ENCODE results near the gene TMEM198.

DNA sequence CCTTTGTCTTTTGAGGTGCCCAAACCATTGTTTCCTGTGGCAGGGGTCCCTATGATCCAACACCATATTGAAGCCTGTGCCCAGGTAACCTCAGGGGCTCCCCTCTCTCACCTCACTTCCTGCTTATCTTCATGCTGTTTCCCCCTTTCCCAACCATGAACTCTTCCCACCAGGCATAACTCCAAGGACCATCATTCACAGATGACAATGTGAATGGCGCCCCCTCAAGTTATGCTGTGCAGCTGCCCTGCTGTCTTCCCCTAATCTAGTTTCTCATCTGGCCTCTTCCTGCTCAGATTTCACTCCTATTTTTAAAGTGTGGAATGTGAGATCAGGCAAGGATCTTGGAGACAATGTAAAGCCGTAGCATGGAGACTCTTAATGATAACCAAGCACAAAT is 43.7 kb upstream of the TMEM198 start:
- TF ChIP-seq POLR2AphosphoS5 (IDR thresholded peaks at IDR 0.05; ENCODE audit: low read depth) (no peak), EZH2 (IDR thresholded peaks at IDR 0.05; ENCODE audit: low read depth, unreplicated experiment) (no peak), EZH2phosphoT487 (IDR thresholded peaks at IDR 0.05; ENCODE audit: unreplicated experiment) (no peak), JUNB (IDR thresholded peaks at IDR 0.05; ENCODE audit: unreplicated experiment) (no peak), NANOG (IDR thresholded peaks at IDR 0.05; ENCODE audit: borderline replicate concordance) (no peak), CREB1 (CRISPR knock-in tag; IDR thresholded peaks at IDR 0.05; ENCODE audit: low read depth) (no peak), STAT1 (IDR thresholded peaks at IDR 0.05; ENCODE audit: unreplicated experiment) (no peak), ZNF331 (CRISPR knock-in tag; IDR thresholded peaks at IDR 0.05; ENCODE audit: low read depth) (no peak)
- TF ChIP-seq, protein P1, sequence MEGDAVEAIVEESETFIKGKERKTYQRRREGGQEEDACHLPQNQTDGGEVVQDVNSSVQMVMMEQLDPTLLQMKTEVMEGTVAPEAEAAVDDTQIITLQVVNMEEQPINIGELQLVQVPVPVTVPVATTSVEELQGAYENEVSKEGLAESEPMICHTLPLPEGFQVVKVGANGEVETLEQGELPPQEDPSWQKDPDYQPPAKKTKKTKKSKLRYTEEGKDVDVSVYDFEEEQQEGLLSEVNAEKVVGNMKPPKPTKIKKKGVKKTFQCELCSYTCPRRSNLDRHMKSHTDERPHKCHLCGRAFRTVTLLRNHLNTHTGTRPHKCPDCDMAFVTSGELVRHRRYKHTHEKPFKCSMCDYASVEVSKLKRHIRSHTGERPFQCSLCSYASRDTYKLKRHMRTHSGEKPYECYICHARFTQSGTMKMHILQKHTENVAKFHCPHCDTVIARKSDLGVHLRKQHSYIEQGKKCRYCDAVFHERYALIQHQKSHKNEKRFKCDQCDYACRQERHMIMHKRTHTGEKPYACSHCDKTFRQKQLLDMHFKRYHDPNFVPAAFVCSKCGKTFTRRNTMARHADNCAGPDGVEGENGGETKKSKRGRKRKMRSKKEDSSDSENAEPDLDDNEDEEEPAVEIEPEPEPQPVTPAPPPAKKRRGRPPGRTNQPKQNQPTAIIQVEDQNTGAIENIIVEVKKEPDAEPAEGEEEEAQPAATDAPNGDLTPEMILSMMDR (conservative IDR thresholded peaks at IDR 0.05; ENCODE audit: low read depth in 2 of 2) = peak; percentile 65 to 76
- TF ChIP-seq, protein P2, sequence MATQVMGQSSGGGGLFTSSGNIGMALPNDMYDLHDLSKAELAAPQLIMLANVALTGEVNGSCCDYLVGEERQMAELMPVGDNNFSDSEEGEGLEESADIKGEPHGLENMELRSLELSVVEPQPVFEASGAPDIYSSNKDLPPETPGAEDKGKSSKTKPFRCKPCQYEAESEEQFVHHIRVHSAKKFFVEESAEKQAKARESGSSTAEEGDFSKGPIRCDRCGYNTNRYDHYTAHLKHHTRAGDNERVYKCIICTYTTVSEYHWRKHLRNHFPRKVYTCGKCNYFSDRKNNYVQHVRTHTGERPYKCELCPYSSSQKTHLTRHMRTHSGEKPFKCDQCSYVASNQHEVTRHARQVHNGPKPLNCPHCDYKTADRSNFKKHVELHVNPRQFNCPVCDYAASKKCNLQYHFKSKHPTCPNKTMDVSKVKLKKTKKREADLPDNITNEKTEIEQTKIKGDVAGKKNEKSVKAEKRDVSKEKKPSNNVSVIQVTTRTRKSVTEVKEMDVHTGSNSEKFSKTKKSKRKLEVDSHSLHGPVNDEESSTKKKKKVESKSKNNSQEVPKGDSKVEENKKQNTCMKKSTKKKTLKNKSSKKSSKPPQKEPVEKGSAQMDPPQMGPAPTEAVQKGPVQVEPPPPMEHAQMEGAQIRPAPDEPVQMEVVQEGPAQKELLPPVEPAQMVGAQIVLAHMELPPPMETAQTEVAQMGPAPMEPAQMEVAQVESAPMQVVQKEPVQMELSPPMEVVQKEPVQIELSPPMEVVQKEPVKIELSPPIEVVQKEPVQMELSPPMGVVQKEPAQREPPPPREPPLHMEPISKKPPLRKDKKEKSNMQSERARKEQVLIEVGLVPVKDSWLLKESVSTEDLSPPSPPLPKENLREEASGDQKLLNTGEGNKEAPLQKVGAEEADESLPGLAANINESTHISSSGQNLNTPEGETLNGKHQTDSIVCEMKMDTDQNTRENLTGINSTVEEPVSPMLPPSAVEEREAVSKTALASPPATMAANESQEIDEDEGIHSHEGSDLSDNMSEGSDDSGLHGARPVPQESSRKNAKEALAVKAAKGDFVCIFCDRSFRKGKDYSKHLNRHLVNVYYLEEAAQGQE (IDR thresholded peaks at IDR 0.05; ENCODE audit: unreplicated experiment) = no peak
- TF ChIP-seq, protein P3, sequence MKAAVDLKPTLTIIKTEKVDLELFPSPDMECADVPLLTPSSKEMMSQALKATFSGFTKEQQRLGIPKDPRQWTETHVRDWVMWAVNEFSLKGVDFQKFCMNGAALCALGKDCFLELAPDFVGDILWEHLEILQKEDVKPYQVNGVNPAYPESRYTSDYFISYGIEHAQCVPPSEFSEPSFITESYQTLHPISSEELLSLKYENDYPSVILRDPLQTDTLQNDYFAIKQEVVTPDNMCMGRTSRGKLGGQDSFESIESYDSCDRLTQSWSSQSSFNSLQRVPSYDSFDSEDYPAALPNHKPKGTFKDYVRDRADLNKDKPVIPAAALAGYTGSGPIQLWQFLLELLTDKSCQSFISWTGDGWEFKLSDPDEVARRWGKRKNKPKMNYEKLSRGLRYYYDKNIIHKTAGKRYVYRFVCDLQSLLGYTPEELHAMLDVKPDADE (IDR thresholded peaks at IDR 0.05) = no peak
- TF ChIP-seq, protein P4, sequence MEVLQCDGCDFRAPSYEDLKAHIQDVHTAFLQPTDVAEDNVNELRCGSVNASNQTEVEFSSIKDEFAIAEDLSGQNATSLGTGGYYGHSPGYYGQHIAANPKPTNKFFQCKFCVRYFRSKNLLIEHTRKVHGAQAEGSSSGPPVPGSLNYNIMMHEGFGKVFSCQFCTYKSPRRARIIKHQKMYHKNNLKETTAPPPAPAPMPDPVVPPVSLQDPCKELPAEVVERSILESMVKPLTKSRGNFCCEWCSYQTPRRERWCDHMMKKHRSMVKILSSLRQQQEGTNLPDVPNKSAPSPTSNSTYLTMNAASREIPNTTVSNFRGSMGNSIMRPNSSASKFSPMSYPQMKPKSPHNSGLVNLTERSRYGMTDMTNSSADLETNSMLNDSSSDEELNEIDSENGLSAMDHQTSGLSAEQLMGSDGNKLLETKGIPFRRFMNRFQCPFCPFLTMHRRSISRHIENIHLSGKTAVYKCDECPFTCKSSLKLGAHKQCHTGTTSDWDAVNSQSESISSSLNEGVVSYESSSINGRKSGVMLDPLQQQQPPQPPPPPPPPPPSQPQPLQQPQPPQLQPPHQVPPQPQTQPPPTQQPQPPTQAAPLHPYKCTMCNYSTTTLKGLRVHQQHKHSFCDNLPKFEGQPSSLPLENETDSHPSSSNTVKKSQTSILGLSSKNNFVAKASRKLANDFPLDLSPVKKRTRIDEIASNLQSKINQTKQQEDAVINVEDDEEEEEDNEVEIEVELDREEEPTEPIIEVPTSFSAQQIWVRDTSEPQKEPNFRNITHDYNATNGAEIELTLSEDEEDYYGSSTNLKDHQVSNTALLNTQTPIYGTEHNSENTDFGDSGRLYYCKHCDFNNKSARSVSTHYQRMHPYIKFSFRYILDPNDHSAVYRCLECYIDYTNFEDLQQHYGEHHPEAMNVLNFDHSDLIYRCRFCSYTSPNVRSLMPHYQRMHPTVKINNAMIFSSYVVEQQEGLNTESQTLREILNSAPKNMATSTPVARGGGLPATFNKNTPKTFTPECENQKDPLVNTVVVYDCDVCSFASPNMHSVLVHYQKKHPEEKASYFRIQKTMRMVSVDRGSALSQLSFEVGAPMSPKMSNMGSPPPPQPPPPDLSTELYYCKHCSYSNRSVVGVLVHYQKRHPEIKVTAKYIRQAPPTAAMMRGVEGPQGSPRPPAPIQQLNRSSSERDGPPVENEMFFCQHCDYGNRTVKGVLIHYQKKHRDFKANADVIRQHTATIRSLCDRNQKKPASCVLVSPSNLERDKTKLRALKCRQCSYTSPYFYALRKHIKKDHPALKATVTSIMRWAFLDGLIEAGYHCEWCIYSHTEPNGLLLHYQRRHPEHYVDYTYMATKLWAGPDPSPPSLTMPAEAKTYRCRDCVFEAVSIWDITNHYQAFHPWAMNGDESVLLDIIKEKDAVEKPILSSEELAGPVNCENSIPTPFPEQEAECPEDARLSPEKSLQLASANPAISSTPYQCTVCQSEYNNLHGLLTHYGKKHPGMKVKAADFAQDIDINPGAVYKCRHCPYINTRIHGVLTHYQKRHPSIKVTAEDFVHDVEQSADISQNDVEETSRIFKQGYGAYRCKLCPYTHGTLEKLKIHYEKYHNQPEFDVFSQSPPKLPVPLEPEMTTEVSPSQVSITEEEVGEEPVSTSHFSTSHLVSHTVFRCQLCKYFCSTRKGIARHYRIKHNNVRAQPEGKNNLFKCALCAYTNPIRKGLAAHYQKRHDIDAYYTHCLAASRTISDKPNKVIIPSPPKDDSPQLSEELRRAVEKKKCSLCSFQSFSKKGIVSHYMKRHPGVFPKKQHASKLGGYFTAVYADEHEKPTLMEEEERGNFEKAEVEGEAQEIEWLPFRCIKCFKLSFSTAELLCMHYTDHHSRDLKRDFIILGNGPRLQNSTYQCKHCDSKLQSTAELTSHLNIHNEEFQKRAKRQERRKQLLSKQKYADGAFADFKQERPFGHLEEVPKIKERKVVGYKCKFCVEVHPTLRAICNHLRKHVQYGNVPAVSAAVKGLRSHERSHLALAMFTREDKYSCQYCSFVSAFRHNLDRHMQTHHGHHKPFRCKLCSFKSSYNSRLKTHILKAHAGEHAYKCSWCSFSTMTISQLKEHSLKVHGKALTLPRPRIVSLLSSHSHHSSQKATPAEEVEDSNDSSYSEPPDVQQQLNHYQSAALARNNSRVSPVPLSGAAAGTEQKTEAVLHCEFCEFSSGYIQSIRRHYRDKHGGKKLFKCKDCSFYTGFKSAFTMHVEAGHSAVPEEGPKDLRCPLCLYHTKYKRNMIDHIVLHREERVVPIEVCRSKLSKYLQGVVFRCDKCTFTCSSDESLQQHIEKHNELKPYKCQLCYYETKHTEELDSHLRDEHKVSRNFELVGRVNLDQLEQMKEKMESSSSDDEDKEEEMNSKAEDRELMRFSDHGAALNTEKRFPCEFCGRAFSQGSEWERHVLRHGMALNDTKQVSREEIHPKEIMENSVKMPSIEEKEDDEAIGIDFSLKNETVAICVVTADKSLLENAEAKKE (CRISPR knock-in tag; IDR thresholded peaks at IDR 0.05) = no peak

All from GM23338 (cell line).